Keratinocyte (primary cell): ENCODE results near the gene MAST3. TPM values are rescaled to one million over a fixed set of nuclear protein-coding genes. Genes with fewer than 3 reads are reported as not detected.
A peak's percentile ranks its signal among the peaks of the same experiment; 100 is the strongest.

Experiments
- DNase-seq: peaks from one replicate; pipeline ENCODE4 v3.0.0-alpha.2; 2011; ENCODE audit warnings: low read depth, missing footprints, low spot score
- FAIRE-seq: peaks from 2 replicates; lab custom pipeline; 2011; peaks lifted over from hg19 to GRCh38; lab: Jason Lieb, UNC
- H2AFZ ChIP-seq: 2 replicates; pipeline ENCODE4 v1.6.0; 2012; ENCODE audit warnings: low read length, control low read depth, inconsistent platforms; ENCODE audit not compliant: control insufficient read depth
- H3K27ac ChIP-seq: 2 replicates; pipeline ENCODE4 v1.5.1; 2011; ENCODE audit warnings: low read length; ENCODE audit not compliant: control insufficient read depth, insufficient read depth
- H3K27me3 ChIP-seq: 3 replicates; pipeline ENCODE4 v1.6.0; 2011; ENCODE audit warnings: low read length; ENCODE audit not compliant: control insufficient read depth, insufficient read depth; ENCODE audit errors: extremely low read depth
- H3K36me3 ChIP-seq, 2 experiments: 2 replicates in 1 of 2; 3 replicates in 1 of 2; pipeline ENCODE4 v1.5.1; 2011; ENCODE audit warnings: low read length in 2 of 2, mild to moderate bottlenecking in 1 of 2; ENCODE audit not compliant: control insufficient read depth in 2 of 2, insufficient read depth in 2 of 2; ENCODE audit errors: extremely low read depth in 1 of 2
- H3K4me1 ChIP-seq: 3 replicates; pipeline ENCODE4 v1.5.1; 2011; ENCODE audit warnings: low read length; ENCODE audit not compliant: control insufficient read depth, insufficient read depth; ENCODE audit errors: extremely low read depth
- H3K4me2 ChIP-seq: 3 replicates; pipeline ENCODE4 v1.6.0; 2011; ENCODE audit warnings: low read depth, low read length; ENCODE audit not compliant: control insufficient read depth, insufficient read depth; ENCODE audit errors: extremely low read depth
- H3K4me3 ChIP-seq, 3 experiments: fragments of 200-600 bp in 1 of 3; sonication (generic) in 1 of 3; 2 replicates in 2 of 3; 3 replicates in 1 of 3; pipeline ENCODE4 v1.5.1; 2011 to 2016; ENCODE audit warnings: low read length in 3 of 3, mild to moderate bottlenecking in 3 of 3, control low read depth in 2 of 3, inconsistent platforms in 1 of 3, low read depth in 1 of 3, mixed read lengths in 1 of 3, mixed run types in 1 of 3, moderate library complexity in 1 of 3; ENCODE audit not compliant: control insufficient read depth in 2 of 3, insufficient read depth in 2 of 3; ENCODE audit errors: extremely low read depth in 1 of 3
- H3K79me2 ChIP-seq: 2 replicates; pipeline ENCODE4 v1.6.0; 2012; ENCODE audit warnings: low read length; ENCODE audit not compliant: control insufficient read depth, insufficient read depth
- H3K9ac ChIP-seq: 3 replicates; pipeline ENCODE4 v1.6.0; 2011; ENCODE audit warnings: low read length; ENCODE audit not compliant: control insufficient read depth, insufficient read depth; ENCODE audit errors: extremely low read depth
- H3K9me1 ChIP-seq: 3 replicates; pipeline ENCODE4 v1.6.0; 2011; ENCODE audit warnings: low read length; ENCODE audit not compliant: control insufficient read depth, insufficient read depth; ENCODE audit errors: extremely low read depth
- H3K9me3 ChIP-seq: 2 replicates; pipeline ENCODE4 v1.5.1; 2012; ENCODE audit warnings: low read depth, low read length; ENCODE audit not compliant: control insufficient read depth
- H4K20me1 ChIP-seq: 3 replicates; pipeline ENCODE4 v1.6.0; 2011; ENCODE audit warnings: low read length; ENCODE audit not compliant: control insufficient read depth, insufficient read depth; ENCODE audit errors: extremely low read depth
- CTCF ChIP-seq, 3 experiments: IDR thresholded peaks in 1 of 3; conservative IDR thresholded peaks in 1 of 3; optimal IDR thresholded peaks in 1 of 3; 2 replicates in 2 of 3; 3 replicates in 1 of 3; pipeline versions ENCODE3 to v1.5.1; 2011; ENCODE audit warnings: low read length in 3 of 3, mild to moderate bottlenecking in 3 of 3, moderate library complexity in 2 of 3, control low read depth in 1 of 3, inconsistent platforms in 1 of 3; ENCODE audit not compliant: insufficient read depth in 2 of 3; ENCODE audit errors: extremely low read depth in 1 of 3
- EZH2 ChIP-seq: IDR thresholded peaks from one replicate; pipeline ENCODE4 v1.6.1; 2012; ENCODE audit warnings: inconsistent platforms, mild to moderate bottlenecking, low read length, moderate library complexity
- dilution Hi-C: fragments of 300-500 bp; cut with MboI; formaldehyde crosslinking; loops from one replicate; pipeline ENCODE4 v1.7.0; 2020; ENCODE audit warnings: low sequenced_read_pairs; ENCODE audit not compliant: extremely low pct_ligation_motif_present
- polyA plus RNA-seq, 5 experiments: library from polyadenylated mRNA; depleted of rRNA in 3 of 5; stranded (reverse) in 3 of 5; stranded (forward) in 1 of 5; unstranded in 1 of 5; fragments of >200 nt; gene quantifications; 1 replicate in 1 of 5; 2 replicates in 3 of 5; 3 replicates in 1 of 5; pipeline versions ENCODE4 v1.2.1 to v1.2.3, GENCODE V29; 2011 to 2012; ENCODE audit warnings: missing spikeins in 2 of 5, low read depth in 1 of 5, low replicate concordance in 1 of 5

The MAST3 gene
- polyA plus RNA-seq, 1 donor (not counting 4 experiments of a cell fraction or from before 2014, with no cell fraction given): 0.73 TPM

GRCh38 chr19:18096258-18096657 is 1.3 kb upstream of the MAST3 start:
- no peak for FAIRE-seq
- dilution Hi-C loops: no loop called here
- TF ChIP-seq EZH2: no peak
- no peak for TF ChIP-seq CTCF (optimal IDR thresholded peaks at IDR 0.05 in 1 of 3, IDR thresholded peaks at IDR 0.05 in 1 of 3, conservative IDR thresholded peaks at IDR 0.05 in 1 of 3; ENCODE audit: extremely low read depth in 1 of 3, insufficient read depth in 2 of 3, low read length in 3 of 3)

GRCh38 chr19:18097993-18098890 is 664 bp downstream of the MAST3 start:
- H3K36me3 ChIP-seq: no peaks in the 10 kb centered on the region
- no peaks in the 10 kb centered on the region for H3K79me2 ChIP-seq
- H4K20me1 ChIP-seq: no peaks in the 10 kb centered on the region
- peaks cover 14% of the 10 kb centered on the region for H3K4me1 ChIP-seq
- dilution Hi-C loops: no loop called here
- no peaks in the 10 kb centered on the region for H3K9me3 ChIP-seq
- FAIRE-seq (no peak), DNase-seq (no peak)
- TF ChIP-seq EZH2 (no peak), CTCF (optimal IDR thresholded peaks at IDR 0.05 in 1 of 3, IDR thresholded peaks at IDR 0.05 in 1 of 3, conservative IDR thresholded peaks at IDR 0.05 in 1 of 3; ENCODE audit: extremely low read depth in 1 of 3, insufficient read depth in 2 of 3, low read length in 3 of 3) (no peak)
- peaks cover 19% of the 10 kb centered on the region for H3K27me3 ChIP-seq
- peak overlapping the region; percentile 93 for H3K4me2 ChIP-seq
- no peak overlapping the region for H3K27ac ChIP-seq
- peak overlapping the region; percentile 49 to 67 (median 63) for H3K4me3 ChIP-seq
- peak overlapping the region; percentile 58 for H3K9ac ChIP-seq
- H2AFZ ChIP-seq: peak overlapping the region; percentile 68
- H3K9me1 ChIP-seq: no peaks in the 10 kb centered on the region

More at GRCh38 chr19:18096258-18096657, 1.3 kb upstream of the MAST3 start:
- H3K36me3 ChIP-seq: no peaks in the 10 kb centered on the region
- H3K4me1 ChIP-seq: peaks cover 15% of the 10 kb centered on the region
- no peaks in the 10 kb centered on the region for H3K79me2 ChIP-seq
- H3K27ac ChIP-seq: no peak overlapping the region
- no peak overlapping the region for H3K4me2 ChIP-seq
- H3K27me3 ChIP-seq: peaks cover 19% of the 10 kb centered on the region
- H3K4me3 ChIP-seq: no peak overlapping the region
- H4K20me1 ChIP-seq: no peaks in the 10 kb centered on the region
- no peak overlapping the region for H2AFZ ChIP-seq
- no peak overlapping the region for H3K9ac ChIP-seq
- no peaks in the 10 kb centered on the region for H3K9me3 ChIP-seq
- no peak for DNase-seq
- H3K9me1 ChIP-seq: no peaks in the 10 kb centered on the region
